Erythroblast (primary cell): ENCODE results near the gene CACNA1D.

Experiments used
- GATA1 ChIP-seq: IDR thresholded peaks from 2 replicates; pipeline ENCODE4 v1.6.1; 2011; ENCODE audit warnings: low read depth, mild to moderate bottlenecking, control low read depth, low read length, moderate library complexity
- POLR2A ChIP-seq: IDR thresholded peaks from 2 replicates; pipeline ENCODE4 v1.6.1; 2011; ENCODE audit warnings: mild to moderate bottlenecking, low read length

DNA sequence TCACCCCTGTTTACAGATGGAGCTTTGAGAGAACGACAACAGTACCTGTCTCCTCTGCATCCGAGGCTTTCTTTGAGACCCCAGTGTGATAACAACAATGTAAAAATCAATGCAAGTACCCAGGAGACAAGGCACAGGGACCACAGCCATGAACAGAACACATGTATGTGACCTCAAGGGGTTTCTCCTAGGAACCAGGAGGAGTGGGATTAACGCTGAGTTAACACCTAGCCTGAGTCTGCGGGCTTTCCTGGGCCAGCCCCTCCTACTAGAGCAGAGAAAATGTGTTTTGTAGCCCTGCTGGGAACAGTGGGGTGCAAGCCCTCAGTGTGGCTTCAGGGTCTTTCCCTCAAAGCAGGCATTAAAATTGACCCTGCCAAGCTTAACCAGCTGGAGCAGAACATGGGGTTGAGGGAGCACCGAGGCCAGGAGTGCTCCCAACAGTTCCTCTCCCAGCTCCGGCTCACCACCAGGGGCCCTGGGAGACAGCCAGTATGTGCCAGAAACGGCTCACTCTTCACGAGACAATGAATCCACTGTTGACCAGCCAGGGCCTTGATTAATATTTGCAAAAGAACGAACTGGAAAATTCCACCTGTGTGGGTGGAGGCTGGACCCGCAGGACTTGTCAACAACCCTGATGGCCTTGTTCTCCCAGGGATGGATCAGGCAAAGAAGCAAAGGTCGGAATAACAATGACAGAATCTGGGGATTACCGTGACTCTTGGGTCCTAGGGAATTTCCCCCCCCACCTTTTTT is 348.2 kb downstream of the CACNA1D start:
- no peak for TF ChIP-seq POLR2A
- no peak for TF ChIP-seq GATA1
